Suprapubic skin (tissue), 4 donors: Measurements from ENCODE around the gene PACRG.

Experiments
- POLR2A ChIP-seq, 2 donors: fragments of 450-650 bp; IDR thresholded peaks; one replicate each; pipeline ENCODE4 v1.6.1; 2017; ENCODE audit warnings: antibody characterized with exemption in 2 of 2, mild to moderate bottlenecking in 2 of 2, moderate library complexity in 2 of 2
- POLR2AphosphoS5 ChIP-seq, 3 donors: sonication (generic); formaldehyde crosslinking; IDR thresholded peaks; one replicate each; pipeline ENCODE4 v1.6.1; 2017; ENCODE audit warnings: antibody characterized with exemption in 3 of 3

DNA sequence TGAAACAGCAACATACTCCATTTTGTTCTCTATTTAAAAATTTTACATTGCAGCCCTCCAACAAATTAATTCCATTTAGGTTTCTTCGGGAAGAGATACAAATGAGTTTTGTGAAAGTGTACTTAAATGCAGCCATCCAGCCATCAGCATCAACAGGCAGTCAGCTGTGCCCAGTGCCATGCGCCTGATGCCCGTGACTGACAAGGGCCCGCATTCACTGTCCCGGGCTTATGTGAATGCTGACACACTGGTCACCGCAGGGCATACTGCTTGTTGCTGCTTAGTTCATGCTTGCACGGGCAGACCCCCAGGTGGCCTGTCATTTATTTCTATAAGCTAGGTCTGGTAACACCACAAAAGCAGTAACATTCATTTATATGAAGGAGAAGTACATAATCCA lies 461.8 kb downstream of the PACRG start:
- TF ChIP-seq POLR2AphosphoS5 (IDR thresholded peaks at IDR 0.05) = no peak
- TF ChIP-seq POLR2A (IDR thresholded peaks at IDR 0.05) = no peak
